Muscle layer of duodenum (tissue), 2 donors: ENCODE results near the gene LRTM1.

Source experiments
- H3K27ac ChIP-seq: one replicate; pipeline ENCODE4 v1.7.0; 2013; ENCODE audit warnings: mild to moderate bottlenecking, low read length
- H3K27me3 ChIP-seq: one replicate; pipeline ENCODE4 v1.7.0; 2013; ENCODE audit warnings: low read depth, mild to moderate bottlenecking, control low read depth, low read length
- H3K36me3 ChIP-seq, 2 donors: one replicate each; pipeline ENCODE4 v1.7.0; 2013; ENCODE audit warnings: low read length in 2 of 2, control low read depth in 1 of 2, mild to moderate bottlenecking in 1 of 2; ENCODE audit not compliant: insufficient read depth in 2 of 2, control insufficient read depth in 1 of 2
- H3K4me1 ChIP-seq, 2 donors: one replicate each; pipeline ENCODE4 v1.7.0; 2013; ENCODE audit warnings: low read length in 2 of 2, mild to moderate bottlenecking in 2 of 2, control low read depth in 1 of 2, moderate library complexity in 1 of 2; ENCODE audit not compliant: insufficient read depth in 2 of 2, control insufficient read depth in 1 of 2
- H3K4me3 ChIP-seq, 2 donors: one replicate each; pipeline ENCODE4 v1.7.0; 2013; ENCODE audit warnings: low read length in 2 of 2, low read depth in 1 of 2, mild to moderate bottlenecking in 1 of 2
- H3K9me3 ChIP-seq, 2 donors: one replicate each; pipeline ENCODE4 v1.7.0; 2013; ENCODE audit warnings: low read length in 2 of 2, control low read depth in 1 of 2, mild to moderate bottlenecking in 1 of 2; ENCODE audit not compliant: control insufficient read depth in 1 of 2
- donor health status: healthy.

LRTM1 gene

DNA sequence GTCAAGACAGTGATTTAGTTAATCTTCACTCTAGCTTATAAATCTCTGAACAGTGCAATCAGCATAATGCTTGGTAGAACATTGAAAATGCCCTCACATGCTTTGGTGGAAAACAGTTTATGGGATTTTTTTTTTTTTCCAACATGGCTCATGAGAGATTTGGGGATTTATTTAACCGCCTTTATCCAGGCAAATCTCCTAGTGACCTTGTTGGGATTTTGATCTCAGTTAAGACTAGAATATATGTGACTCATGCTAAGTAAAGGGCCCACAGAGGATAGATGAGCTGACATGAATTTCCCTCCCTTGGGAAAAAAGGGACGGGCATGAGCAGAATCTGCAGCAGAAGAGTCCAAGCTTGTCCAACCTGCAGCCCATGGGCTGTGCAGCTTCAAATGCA lies 18.7 kb downstream of the LRTM1 start:
- Histone ChIP-seq H3K4me1 (no peaks in the 10 kb centered on the region), H3K9me3 (peaks cover 0 to 3% of the 10 kb centered on the region in 2 donors), H3K4me3 (no peak overlapping the region), H3K36me3 (no peaks in the 10 kb centered on the region), H3K27ac (no peak overlapping the region), H3K27me3 (no peaks in the 10 kb centered on the region)

GRCh38 chr3:54906763-54907162 lies 21.1 kb downstream of the LRTM1 start:
- Histone ChIP-seq H3K27me3 (no peaks in the 10 kb centered on the region), H3K4me3 (no peak overlapping the region), H3K4me1 (peaks cover 0 to 9% of the 10 kb centered on the region in 2 donors), H3K27ac (no peak overlapping the region), H3K9me3 (peaks cover 0 to under 1% of the 10 kb centered on the region in 2 donors), H3K36me3 (no peaks in the 10 kb centered on the region)

GRCh38 chr3:54905920-54906319 lies 21.9 kb downstream of the LRTM1 start:
- Histone ChIP-seq H3K4me3 (no peak overlapping the region), H3K36me3 (no peaks in the 10 kb centered on the region), H3K27me3 (no peaks in the 10 kb centered on the region), H3K4me1 (peaks cover 0 to 15% of the 10 kb centered on the region in 2 donors), H3K9me3 (no peaks in the 10 kb centered on the region), H3K27ac (no peak overlapping the region)

DNA sequence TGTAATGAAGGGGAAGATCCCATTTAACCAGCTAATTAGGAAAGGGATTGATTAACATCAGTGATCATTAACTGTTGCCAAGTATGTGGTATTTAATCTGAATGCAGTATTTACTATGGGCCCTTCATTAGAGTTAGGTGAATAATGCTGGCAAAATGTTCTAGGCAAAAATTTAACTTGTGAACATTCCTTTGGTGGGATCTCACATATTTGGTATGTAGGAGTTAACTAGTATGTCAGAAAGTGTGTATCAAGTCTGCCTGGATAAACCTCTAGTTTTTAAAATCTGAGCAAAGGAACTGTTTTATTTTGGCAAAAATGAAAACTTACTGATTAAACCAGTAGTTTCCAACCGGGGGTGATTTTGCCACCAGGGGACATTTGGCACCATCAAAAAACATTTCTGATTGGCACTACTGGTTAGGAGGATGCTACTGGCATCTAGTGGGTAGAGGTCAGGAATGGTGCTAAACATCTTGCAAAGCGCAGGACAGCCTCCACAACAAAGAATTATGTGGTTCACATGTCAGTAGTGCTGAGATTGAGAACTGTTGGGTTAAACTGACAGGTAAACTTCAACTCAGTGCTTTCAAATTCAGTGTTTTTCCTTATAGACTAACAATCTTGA lies 22.5 kb downstream of the LRTM1 start:
- Histone ChIP-seq H3K4me1 (peaks cover 0 to 15% of the 10 kb centered on the region in 2 donors), H3K27ac (no peak overlapping the region), H3K9me3 (no peaks in the 10 kb centered on the region), H3K36me3 (no peaks in the 10 kb centered on the region), H3K27me3 (no peaks in the 10 kb centered on the region), H3K4me3 (no peak overlapping the region)

DNA sequence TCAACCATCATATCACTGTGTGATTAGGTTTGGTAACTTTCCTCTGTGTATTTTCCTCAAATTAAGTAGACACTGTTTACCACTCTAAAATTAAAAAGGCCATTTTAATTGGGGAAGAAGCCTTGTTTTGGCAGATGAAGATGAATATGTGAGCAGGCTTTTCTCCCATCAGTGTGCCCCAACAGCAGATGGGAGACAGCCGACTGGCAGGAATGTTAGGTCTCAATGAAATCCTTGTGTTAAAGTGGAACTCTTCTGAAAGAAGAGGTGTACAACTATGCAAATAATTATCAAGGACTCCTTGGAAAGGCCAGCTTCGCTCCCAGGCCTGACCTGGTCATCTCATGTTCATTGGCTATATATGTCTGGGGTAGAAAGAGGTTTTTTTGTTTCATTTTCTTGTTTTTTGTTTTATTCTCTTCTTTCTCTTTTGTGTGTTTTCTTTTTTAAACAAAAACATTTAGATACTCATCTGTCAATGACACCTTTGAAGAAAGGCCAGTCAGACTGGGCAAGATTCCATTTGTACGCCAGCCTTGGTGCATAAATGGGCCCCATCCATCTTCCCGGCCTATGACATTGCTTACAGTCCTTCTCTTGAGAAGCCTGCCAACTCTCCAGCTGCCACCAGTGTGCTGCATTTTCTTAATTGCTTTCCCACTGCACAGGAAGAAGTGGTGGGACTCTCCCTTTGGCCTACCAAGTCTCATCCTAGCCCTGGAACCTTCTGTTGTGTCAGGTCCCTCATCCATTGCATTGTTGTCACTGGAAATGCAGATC lies 25.8 kb downstream of the LRTM1 start:
- peaks cover 0 to 15% of the 10 kb centered on the region in 2 donors for H3K4me1 ChIP-seq
- no peaks in the 10 kb centered on the region for H3K36me3 ChIP-seq
- no peaks in the 10 kb centered on the region for H3K27me3 ChIP-seq
- no peak overlapping the region for H3K27ac ChIP-seq
- no peak overlapping the region for H3K4me3 ChIP-seq
- no peaks in the 10 kb centered on the region for H3K9me3 ChIP-seq

DNA sequence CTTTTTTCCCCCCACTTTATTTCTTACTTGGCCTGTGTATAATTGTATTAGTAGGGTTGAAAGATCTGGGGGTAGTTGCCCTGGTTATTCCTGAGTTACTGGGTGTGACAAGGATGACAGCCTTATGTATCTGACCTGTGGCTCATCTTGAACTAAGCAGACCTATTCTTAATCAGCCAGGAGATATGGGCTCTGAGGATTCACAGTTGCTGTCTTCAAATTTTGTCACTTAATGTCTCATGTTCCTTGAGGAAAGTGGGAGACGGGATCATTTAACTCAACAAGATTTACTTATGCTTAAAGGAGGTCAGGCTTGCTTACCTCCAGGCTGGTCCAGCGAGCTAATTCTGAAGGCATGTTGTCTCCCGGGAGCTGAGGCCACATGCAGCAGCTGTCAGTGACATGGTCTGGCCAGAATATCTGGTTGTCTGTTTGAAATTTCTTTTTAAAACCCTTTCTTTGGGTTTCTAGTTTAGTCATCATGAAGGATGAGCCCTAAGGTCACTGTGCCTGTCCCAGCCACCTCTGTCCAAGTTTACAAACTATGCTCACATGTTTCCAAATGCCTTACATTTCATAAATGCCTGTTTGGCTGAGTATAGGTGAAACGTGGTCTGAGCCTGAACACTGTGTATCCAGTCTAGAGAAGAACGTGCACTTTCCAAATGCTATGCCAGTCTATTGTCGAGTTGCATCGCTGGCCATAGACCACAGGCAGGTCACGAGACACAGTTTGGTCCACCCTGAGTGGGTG lies 26.8 kb downstream of the LRTM1 start:
- Histone ChIP-seq H3K36me3 (no peaks in the 10 kb centered on the region), H3K27ac (no peak overlapping the region), H3K4me3 (no peak overlapping the region), H3K4me1 (peaks cover 0 to 15% of the 10 kb centered on the region in 2 donors), H3K9me3 (no peaks in the 10 kb centered on the region), H3K27me3 (no peaks in the 10 kb centered on the region)

DNA sequence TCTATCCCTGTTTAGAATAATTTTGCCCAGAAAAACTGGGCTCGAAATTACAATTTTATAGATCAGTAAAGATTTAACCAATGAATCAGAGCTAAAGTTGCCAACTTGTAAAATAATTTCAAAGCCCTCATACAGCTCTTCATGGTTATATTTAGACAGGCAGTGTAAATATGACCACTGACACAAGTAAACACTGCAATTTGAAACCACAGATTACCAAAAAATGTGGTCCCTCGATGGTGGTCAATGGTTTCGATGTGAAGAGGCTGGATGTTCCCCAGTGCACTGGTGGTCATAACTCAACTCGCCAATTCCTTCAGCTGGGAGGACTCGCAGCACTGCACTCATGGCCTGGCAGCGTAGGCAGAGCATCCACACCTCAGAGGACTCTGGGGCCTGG lies 28.6 kb downstream of the LRTM1 start:
- Histone ChIP-seq H3K9me3 (no peaks in the 10 kb centered on the region), H3K4me1 (peaks cover 0 to 15% of the 10 kb centered on the region in 2 donors), H3K27ac (no peak overlapping the region), H3K36me3 (no peaks in the 10 kb centered on the region), H3K27me3 (no peaks in the 10 kb centered on the region), H3K4me3 (no peak overlapping the region)

GRCh38 chr3:54897028-54897711 lies 30.7 kb downstream of the LRTM1 start:
- Histone ChIP-seq H3K27ac (no peak overlapping the region), H3K27me3 (no peaks in the 10 kb centered on the region), H3K9me3 (no peaks in the 10 kb centered on the region), H3K4me1 (peaks cover 4 to 16% of the 10 kb centered on the region in 2 donors), H3K4me3 (no peak overlapping the region), H3K36me3 (no peaks in the 10 kb centered on the region)

DNA sequence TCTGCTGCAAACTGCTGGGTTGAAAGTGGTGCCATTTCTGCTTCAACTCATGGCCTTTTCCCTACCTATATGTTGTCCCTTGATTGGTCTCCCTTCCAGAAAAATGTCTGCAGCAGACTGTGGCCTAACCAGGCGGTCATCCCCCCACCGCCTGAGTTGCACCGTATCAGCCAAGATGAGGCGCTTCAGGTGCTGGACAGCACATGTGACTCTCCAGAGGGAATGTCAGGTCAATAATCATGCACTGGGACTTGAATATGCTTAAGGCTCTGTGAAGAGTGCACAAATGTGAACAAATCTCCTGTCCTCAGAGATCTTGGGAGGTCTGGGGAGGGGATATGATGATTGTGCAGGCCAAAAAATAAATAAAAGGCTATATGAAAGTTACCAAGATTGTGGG lies 32.2 kb downstream of the LRTM1 start:
- no peak overlapping the region for H3K27ac ChIP-seq
- H3K4me3 ChIP-seq, result no peak overlapping the region

GRCh38 chr3:54892168-54892567 lies 35.7 kb downstream of the LRTM1 start:
- Histone ChIP-seq H3K27ac (peak overlapping the region; percentile 32), H3K9me3 (no peaks in the 10 kb centered on the region), H3K27me3 (no peaks in the 10 kb centered on the region), H3K4me1 (peaks cover 13 to 28% of the 10 kb centered on the region in 2 donors), H3K36me3 (no peaks in the 10 kb centered on the region), H3K4me3 (no peak overlapping the region)

More for the DNA sequence above, 32.2 kb downstream of the LRTM1 start:
- H3K27me3 ChIP-seq, result no peaks in the 10 kb centered on the region
- H3K36me3 ChIP-seq, result no peaks in the 10 kb centered on the region
- peaks cover 13 to 20% of the 10 kb centered on the region in 2 donors for H3K4me1 ChIP-seq
- no peaks in the 10 kb centered on the region for H3K9me3 ChIP-seq

DNA sequence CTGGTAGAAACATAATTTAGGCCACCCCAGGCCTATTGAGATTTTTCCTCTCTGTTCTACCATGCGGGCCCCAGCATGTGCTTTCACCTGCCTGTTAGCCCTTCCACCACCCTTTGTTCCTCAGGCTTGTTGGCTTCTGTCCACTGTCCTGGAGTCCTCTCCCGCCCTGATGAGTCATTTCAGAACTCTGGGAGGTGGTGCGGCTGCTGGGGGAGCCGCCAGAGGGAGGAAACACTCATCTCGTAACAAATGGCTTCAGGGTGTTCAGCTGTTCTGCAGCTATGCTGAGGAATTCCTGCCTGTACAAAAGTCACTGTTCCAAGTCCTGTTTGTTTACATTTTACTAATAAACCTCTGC lies 36.3 kb downstream of the LRTM1 start:
- no peaks in the 10 kb centered on the region for H3K27me3 ChIP-seq
- peaks cover 13 to 28% of the 10 kb centered on the region in 2 donors for H3K4me1 ChIP-seq
- no peaks in the 10 kb centered on the region for H3K36me3 ChIP-seq
- no peaks in the 10 kb centered on the region for H3K9me3 ChIP-seq
- peak overlapping the region; percentile 71 for H3K27ac ChIP-seq
- no peak overlapping the region for H3K4me3 ChIP-seq
